GM21367 (cell line): ENCODE results near the gene CTIF.

ENCODE experiments used
- ATAC-seq: cut with Tn5 transposase; IDR thresholded peaks from one replicate; pipeline ENCODE4 v1.9.1; 2021; ENCODE audit not compliant: unreplicated experiment

Gene CTIF

DNA sequence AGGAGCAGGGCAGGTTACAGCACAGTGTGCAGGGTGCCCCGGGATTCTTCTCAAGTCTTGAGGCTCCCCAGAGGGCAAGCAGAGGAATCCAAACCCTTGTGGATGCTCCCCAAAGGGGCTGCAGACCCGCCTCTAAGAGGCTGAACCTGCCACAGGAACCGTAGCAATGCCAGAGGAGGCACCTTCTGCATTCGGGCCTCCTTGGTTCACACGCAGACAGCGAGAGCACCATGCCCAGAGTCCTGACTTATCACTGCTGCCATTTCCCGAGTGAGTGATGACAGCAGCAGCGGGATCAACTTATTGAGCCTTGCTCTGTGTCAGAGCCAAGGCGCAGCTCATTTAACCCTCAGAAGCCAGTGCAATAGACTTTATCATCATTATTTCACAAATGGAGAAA is 203.5 kb downstream of the CTIF start:
- no peak for ATAC-seq

DNA sequence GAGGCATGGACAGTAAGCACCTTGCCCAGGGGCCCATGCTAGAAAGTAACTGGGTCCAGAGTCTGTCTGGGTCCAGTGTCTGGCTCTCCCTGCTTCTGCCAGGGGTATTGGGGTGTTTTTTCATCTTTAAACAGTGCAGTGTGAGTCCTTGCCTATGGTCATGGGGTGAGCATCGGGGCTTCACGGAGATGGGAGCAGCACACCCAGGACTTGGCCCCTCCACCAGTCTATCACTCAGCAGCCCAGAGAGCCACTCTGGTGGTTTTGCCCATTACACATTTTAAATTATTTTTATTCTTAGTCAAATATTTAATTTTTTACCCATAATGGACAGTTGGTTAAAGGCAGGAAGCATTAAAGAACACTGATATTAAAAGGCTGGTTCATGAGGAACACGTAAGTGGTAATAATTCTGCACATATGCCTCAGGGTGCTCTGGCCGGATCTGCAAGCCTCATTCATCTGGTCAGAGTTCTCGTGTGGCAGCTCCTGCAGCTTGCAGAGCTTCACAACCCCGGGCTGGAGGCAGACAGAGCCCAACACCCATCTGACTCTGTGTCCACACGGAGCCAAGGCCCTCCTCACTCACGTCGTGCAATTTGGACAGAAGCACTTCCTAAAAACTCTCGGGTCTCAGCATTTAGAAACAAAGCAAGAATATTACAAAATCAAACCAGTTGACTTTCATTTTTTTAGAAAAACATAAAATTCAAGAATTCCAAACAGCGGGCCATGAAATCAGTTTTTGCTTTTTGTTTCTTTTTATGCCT is 204.1 kb downstream of the CTIF start:
- no peak for ATAC-seq

DNA sequence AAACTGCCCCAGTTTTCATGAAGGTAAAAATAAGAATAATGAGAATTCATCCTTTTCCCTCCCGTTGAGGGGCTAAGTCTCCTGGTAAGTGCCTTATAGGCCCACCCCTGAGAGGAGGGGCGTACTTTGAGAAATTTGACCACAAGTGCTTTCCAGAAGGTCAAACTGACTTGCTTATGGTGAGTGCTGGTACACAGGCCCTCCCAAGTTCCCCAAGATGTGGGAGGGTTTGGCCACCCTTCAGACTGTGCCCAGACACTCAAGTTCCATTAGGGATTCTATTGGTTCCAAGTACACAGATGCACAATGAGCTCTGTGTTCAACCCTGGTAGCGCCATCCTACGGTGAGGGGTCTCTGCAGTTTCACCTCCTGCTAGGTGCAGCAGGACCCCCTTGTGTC is 205.1 kb downstream of the CTIF start:
- ATAC-seq: no peak

DNA sequence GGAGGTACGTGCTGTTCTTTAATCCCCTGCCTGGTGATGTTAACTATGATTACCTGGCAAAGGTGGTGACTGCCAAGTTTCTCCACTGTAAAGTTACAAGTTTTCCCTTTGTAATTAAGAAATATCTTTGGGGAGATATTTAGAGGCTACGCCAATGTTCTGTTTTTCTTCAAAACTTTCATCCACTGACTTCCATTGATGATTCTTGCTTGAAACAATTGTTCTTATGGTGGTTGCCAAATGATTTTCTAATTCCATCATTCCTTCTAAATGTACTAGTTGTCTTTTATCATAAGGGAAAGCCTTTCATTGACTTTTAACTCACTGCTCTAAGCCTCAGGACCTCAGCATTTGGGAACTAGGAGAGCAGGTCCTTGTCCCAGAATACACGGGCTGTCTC is 206.5 kb downstream of the CTIF start:
- ATAC-seq: no peak

DNA sequence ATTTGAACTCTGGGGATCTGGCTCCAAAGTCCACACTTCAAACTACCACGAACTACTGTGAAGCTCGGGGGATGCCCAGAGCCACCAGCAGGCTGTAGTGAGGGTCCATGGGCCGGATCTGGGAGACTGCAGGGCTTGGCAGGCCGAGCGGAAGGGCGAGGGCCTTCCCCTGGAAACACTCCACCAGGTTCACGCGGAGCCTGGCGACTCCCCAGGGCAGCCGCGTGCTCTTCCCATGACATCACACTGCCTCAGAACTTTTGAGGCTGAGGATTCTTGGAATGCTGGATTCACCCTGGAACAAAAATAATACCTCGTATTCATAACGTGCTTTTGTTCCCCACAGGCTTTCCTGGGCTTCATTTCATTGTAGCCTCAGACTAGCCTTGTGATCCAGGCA is 210.9 kb downstream of the CTIF start:
- no peak for ATAC-seq

DNA sequence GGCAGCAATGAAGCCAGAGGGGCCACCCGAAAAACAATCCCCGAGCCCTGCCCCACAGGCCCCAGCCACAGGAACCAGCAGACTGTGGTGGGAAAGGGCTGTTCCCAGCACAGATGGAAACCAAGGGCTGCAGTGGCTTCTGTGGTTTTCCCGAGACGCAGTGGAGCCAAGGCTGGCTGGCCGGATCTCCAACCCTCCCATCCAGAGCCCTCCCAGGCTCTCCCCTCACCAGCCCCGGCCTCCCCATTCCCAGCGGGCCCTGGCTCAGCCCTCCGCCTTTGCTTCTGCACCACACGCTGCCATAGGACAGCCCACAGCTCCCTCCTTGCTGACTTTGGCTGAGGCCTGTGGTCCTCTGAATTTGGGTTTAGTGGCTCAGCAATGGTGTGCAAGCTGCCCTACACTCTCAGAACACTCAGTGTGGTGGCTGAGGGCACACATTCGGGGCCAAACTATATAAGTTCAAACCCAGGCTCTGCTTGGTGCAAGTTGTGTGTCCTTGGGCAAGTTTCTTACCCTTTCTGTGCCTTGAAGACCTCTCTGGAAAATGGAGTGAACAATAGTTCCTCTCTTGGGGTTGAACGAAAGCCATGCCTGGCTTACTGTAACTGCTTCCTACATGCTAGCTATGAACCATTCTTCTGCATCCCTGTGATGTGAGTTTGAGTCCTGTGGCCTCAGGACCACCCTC is 211.8 kb downstream of the CTIF start:
- ATAC-seq: no peak

DNA sequence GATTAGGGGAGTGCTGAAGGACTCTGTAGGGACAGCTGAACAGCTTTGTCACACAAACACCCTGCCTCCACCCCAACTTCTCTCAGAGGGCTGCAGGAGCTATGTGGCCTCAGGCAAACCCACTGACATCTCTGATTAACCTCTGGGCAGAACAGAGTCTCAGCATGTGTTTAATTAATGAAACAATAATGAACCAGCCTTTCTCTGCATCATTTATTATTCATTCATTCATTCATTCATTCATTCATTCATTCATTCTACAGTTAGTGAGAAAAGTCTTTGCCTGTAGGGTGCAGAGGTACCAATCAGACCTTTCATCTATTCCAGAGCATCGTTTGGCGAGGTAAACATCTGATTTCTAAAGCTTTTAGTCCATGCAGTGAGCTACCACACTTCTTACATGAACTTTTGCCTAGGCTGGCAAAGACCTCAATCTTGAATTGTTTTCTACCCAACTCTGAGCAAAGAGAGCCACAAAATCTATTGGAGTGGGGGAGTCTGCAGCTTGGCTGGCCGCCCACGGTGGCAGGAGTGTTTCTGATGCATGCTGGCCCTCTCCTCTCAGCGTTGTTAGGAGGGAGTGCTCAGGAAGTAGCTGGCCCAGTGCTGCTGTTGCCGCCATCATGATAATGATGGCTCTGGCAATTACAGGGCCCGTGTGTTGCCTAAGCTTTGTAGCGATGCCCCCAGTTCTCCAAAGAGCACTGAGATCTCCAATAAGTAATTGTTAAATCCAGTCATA is 213.1 kb downstream of the CTIF start:
- ATAC-seq: no peak

DNA sequence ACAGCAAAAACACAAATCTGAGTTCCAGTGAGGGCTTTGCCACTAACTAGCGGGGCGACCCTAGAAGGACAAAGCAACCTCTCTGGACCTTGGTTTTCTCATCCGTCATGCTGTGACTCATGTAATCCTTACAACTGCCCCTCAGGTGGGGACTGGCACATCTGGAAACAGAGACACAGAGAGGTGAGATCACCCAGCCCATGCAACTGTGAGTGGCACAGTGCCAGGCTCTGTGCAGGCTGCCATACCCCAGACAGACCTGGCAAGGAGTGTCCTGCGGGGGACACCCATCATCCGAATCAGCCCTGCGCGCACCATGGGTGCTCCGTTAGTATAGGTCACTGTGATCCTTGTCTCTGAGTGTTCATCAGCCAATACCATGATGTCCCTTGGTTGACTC is 213.6 kb downstream of the CTIF start:
- no peak for ATAC-seq

DNA sequence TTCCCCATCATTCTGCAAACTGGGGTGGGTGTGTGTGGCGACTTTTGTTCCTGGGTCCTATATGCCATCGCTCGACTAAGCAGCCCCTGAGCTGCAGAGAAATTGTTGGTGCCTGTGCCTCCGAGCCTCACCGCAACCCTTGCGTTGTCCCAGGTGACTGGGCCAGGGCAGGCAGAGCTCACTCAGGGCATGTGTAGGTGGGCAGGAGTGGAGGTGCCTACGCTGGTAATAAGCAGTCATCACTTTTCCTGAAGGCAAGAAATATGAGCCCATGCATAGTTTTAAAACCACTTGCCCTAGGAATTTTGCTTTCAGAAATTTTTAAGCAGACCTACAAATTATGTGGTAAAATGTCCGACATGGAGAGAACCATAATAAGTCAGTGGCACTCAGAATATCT is 214.1 kb downstream of the CTIF start:
- ATAC-seq: no peak

DNA sequence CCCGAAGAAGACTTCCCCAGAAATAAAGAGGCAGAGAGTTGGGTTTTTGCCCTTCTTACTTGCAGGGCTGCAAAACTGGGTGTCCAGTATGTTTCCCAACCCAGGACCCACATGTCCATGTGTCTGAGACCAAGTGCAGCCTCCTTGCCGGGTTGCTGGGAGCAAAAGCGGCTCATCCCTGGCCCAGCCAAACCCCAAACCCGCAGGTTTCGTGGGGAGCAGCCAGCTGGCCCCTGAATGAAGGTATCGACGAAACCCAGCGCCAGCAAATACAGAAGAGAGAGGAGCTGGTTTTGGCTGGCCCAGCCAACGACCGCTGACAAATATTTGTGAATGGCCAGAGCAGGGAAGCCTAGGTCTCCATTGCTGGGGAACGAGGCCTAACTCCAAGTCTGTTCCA is 214.9 kb downstream of the CTIF start:
- ATAC-seq: no peak

DNA sequence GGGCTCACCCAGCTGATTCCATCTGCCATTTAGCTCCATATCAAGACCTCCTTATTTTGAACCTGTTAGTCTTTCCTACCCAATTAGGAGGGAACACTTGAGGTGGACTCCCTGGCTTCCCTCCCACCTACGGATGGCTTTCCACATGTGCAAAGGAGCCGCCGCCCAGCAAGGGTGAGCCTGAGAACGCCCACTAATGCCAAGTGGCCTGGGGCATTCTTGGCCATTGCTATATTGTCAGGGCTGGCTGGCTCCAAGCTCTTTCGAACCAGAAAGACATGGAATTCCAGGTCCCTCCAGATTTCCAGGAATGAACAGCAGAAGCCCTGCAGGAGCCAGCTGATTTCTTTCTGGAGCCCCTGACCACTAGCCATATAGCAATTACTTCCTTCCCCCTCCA is 215.7 kb downstream of the CTIF start:
- ATAC-seq: no peak

DNA sequence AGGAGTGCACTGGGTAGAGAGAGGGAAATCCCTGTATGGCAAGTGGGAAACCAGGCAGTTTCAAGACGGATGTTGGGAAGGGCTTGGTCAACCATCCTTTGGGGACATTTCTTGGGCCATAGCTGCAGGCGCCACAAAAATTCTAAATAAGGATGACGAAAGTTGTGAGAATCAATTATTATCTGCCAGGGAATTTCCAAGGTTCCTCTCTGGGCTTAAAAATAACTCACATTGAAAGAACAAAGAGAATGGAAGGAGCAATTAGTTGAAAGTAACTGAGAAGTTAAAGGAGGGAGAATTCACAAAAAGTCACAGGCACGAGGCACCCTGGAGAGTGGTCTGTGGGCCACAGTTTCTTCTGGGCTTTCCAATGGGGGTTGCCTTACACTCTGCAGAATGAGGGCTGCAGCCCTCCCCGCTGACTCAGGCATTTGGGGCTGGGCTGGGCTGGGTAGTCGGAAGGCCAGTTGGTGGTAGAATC is 216.2 kb downstream of the CTIF start:
- no peak for ATAC-seq

DNA sequence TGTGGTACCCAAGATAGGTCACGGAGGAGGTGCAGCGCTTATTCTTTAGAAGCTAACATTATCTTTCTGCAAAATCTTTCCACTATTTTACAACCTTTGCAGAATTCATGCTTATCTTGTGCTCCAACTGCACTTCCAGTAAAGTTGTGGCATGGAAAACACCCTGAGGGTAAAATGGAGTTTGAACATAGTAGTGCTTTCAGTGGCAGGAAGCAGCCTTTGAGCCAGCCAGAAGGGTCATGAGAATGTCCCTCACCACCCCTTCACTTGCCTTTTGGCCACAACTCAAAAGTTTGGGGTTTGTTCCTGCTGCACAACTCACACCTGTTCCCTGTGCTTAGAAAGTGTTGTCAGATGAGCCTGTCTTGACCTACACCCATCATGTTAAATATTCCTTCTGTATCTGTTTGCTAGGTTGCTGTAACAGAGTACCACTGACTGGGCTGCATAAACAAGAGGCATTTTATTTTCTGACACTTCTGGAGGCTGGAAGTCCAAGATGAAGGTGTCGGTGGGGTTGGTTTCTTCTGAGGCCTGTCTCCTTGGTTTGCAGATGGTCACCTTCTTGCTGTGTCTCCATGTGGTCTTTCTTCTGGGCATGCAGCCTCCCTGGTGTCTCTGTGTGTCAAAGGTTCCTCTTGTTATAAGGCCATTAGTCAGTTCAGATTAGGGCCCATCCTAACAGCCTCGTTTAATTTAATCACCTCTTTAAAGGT is 217.8 kb downstream of the CTIF start:
- ATAC-seq: no peak

DNA sequence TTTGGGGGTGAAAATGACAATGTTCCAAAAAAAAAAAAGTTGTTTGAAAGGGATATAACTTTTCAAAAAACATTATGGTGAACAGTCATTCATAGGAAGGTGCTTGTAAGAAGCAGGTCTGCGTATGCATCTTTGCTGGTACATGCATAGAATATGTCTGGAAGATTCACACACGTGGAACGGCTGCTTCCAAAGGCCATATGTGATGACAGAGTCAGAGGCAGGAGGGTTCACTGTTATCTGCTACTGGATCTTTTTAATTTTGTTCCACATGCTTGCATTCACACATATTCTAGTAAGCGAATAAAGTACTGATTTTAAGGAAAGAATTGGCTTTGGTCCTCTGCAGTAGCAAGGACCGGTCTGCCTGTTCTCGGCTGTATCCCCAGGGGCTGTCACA is 218.5 kb downstream of the CTIF start:
- ATAC-seq: no peak

DNA sequence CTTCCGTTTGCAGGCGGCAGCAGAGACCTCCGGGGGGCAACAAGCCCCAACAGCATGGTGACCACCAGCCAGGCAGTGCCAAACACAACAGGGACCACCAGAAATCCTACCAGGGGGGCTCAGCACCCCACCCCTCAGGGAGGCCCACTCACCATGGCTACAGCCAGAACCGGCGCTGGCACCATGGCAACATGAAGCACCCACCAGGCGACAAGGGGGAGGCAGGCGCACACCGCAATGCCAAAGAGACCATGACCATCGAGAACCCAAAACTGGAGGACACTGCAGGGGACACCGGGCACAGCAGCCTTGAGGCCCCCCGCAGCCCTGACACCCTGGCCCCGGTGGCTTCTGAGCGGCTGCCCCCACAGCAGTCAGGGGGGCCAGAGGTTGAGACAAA is 219.1 kb downstream of the CTIF start:
- no peak for ATAC-seq

DNA sequence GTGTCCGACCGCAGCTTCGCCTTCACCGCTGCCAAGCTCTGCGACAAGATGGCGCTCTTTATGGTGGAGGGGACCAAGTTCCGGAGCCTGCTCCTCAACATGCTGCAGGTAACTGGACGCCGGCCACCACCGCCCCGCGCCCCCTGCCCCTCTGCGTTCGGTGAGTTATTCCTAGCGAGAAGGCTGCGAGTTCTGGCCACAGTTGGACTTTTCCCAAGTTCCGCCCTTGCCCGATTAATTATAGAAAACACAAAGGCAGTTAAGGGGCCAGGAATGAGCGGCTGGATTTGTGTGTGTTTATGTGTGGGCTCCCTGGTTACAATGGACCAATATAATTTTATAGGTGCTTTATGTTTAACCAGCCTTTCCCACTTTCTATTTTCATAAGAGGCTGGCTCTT is 222.8 kb downstream of the CTIF start:
- ATAC-seq: no peak

DNA sequence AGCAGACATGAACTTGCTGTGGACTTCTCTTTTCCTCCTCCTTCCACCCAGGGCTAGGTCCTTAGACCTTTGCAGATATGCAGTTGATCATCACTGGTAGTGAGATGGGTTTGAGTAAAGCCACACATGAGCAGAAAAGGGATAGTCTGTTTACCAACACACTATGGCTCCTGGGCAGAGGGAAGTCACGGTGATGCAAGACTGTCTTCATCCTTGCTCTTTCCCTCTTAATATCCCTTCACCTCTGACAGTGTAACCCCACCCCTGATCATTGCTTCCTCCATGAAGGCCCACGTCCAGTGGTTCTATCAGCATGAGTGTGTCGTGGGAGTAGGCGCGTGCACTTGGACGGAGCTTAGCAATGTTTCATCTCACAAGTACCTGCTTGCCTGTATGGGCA is 223.2 kb downstream of the CTIF start:
- ATAC-seq: no peak

DNA sequence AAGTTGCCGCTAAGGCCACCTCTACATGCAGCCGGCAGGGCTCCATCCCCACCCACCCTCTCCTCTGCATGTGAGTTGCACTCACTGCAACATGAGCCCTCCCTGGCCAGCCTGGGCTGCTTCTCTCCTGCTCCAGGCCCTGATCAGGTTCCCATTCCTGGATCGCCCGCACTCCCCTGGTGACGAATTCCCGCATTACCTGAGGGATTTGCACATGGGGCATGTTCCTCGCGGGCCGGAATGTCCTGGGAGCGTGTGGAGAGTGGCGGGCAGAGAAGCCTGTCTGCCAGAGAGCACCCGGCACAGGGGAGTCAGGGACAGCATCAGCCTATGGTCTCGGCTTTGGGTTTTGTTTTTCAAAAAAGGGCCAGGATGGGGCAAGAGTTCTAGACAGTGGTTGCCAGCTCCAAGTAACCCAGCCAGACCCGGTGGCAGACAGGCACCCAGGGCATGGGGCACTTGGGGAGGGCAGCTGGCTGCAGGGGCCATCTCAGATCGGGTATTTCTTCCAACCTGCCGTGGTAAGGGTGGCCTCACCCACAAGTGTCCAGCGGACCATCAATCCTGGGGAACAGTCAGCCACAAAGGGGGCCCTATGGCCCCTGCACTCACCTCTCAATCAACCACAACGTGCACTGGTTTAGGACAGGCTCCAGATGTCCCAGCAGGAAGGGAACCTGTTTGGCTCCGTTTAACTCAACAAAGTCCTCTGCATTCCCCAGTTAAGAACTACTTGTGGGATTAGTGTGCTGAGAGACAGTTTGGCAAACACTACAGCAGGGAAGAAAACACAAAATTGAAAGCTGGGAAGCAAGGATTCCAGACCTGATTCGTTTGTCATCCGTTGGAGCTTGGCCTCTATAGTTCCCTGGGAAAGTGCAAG is 224.2 kb downstream of the CTIF start:
- ATAC-seq: no peak

DNA sequence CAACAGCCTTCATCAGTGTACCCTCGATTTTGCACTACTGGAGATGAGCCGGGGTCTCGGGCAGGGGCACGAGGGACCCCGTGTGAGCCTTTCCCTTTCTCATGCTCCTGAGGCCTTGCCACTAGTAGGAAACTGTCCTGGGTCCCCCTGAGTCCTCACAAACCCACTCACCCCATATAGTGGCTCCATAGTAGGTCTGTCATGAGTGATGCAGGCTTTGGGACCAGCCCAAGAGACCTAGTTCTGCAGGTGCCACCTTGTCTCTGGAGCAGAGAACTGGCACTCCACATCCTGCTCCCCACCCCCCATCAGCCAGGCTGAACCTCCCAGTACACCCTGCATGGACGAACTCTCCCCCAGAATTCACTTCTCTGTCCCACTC is 224.9 kb downstream of the CTIF start:
- no peak for ATAC-seq

DNA sequence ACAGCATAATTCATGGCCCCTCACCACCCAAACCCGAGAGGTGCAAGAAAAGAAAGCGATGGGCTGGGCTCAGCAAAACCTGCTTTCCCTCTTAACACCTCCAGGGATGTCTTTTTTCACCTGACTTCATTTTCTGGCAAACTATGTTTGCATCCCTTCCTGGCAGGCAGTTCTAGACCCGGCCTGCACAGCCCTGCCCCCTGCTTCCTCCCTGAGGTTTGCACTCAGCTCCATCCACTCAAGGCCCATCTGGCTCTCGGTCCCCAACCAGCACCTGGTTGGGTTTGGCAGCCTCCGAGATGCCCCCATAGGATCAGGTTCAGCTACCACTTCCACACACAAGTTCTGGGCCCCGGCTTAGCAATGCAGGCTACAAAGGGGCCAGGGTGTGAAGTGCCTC is 226.2 kb downstream of the CTIF start:
- no peak for ATAC-seq
